Activated CD4-positive, alpha-beta memory T cell treated with anti-CD3 and anti-CD28 coated beads for 36 hours (primary cell): ENCODE results near the gene RETREG1. TPM values are rescaled to one million over a fixed set of nuclear protein-coding genes. Genes with fewer than 3 reads are reported as not detected.

Experiments used
- CTCF ChIA-PET: fragments of 350-600 bp; sonication (Branson Sonifier 250); formaldehyde crosslinking; loops from one replicate; lab custom pipeline; 2021; ENCODE audit warnings: antibody characterized with exemption, inconsistent platforms; lab: Charles Lee
- POLR2A ChIA-PET: fragments of 350-600 bp; sonication (Branson Sonifier 250); formaldehyde crosslinking; loops from one replicate; lab custom pipeline; 2021; ENCODE audit warnings: antibody characterized with exemption; lab: Charles Lee
- DNase-seq: peaks from one replicate; pipeline ENCODE4 v3.0.0-alpha.2; 2020
- H3K27ac Mint-ChIP-seq: one replicate; pipeline ENCODE4 v1.8.0; 2021; ENCODE audit warnings: mixed read lengths
- H3K27me3 Mint-ChIP-seq: one replicate; pipeline ENCODE4 v1.8.0; 2021; ENCODE audit warnings: mixed read lengths
- H3K36me3 Mint-ChIP-seq: one replicate; pipeline ENCODE4 v1.8.0; 2021; ENCODE audit warnings: mixed read lengths
- H3K4me1 Mint-ChIP-seq: one replicate; pipeline ENCODE4 v1.8.0; 2021; ENCODE audit warnings: low read depth, mixed read lengths
- H3K4me3 Mint-ChIP-seq: one replicate; pipeline ENCODE4 v1.8.0; 2021; ENCODE audit warnings: mild to moderate bottlenecking, mixed read lengths
- H3K9me3 Mint-ChIP-seq: one replicate; pipeline ENCODE4 v1.8.0; 2021; ENCODE audit warnings: mixed read lengths
- intact Hi-C: fragments of 100-400 bp; cut with micrococcal nuclease; formaldehyde crosslinking; loops from one replicate; pipeline ENCODE4 v1.15.1; 2023
- total RNA-seq, 2 experiments: library from RNA; stranded (reverse); gene quantifications; one replicate each; pipeline ENCODE4 v1.2.3, GENCODE V29; 2021

RETREG1 gene
- total RNA-seq, 2 experiments from 2014 or later: 8.1 to 10.1 TPM

GRCh38 chr5:16465544-16466432, 151.0 kb downstream of the RETREG1 start, which contains the start of gene ZNF622:
ZNF622 (minus strand) TSS chr5:16465800; CDS start chr5:16465665, 135 bp downstream.
- Mint-ChIP-seq H3K4me1 (peaks cover 74% of the 10 kb centered on the region), H3K36me3 (peaks cover 45% of the 10 kb centered on the region), H3K27me3 (no peaks in the 10 kb centered on the region), H3K9me3 (no peaks in the 10 kb centered on the region), H3K27ac (peak within 1 kb of the TSS; percentile 96), H3K4me3 (peak within 1 kb of the TSS; percentile 98)
- CTCF ChIA-PET: interaction anchor here (1.0 to 5.3 kb wide), 2 partner anchors 9 to 16 kb away, joined by 3 to 38 read pairs; no protein-coding TSS in a partner anchor
- intact Hi-C loops: loop anchor here (5.0 kb wide), 3 partner anchors 87 to 1883 kb away; partner anchors contain the start of gene OTULINL
- POLR2A ChIA-PET: interaction anchor here (1.0 kb wide), 1 partner anchor 10 kb away, joined by 3 read pairs; no protein-coding TSS in a partner anchor
- DNase-seq: peak; percentile 92

DNA sequence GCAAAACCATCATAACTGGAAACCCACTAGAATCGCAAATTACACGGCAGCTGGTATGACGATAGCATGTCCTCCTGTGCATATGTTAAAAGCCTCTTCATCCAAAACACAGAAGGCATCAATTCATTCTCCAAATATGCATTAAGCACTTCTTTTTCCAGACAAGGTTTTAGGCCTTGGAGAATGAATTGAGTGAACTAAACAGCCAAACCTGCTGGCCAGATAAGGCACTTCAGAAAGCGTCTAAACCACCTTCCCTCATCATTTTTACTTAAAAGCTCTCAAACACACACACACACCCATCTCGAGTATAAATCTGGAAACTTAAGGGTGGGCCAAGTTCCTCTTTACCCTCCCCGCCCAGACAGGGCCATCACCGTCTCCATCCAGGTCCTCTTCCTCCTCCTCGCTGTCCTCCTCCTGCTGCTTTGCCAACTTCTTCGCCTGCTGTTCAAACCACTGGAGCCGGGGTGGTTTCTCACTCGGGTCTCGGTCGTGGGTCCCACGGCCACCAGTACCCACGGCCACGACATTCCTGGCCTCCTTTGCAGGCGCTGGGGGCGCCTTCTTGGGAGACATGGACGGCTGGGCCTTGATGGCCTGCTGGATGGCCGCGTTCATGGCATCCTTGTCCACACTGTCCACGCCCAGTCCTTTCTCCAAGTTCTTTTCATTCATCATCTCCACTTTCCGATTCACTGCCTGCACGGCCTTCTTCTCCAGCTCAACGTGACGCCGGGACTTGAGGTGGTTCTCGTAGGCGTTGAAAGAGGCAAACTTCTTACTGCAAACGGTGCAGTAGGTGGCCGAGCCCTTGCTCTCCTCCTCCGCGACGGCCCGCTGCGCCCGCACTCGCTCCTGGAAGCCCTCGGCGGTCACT, 151.9 kb downstream of the RETREG1 start:
- peaks cover 50% of the 10 kb centered on the region for H3K36me3 Mint-ChIP-seq
- H3K4me1 Mint-ChIP-seq: peaks cover 82% of the 10 kb centered on the region
- peak overlapping the region; percentile 98 for H3K4me3 Mint-ChIP-seq
- intact Hi-C loops: loop anchor here (5.0 kb wide), 3 partner anchors 87 to 1883 kb away; partner anchors contain the start of gene OTULINL
- peak overlapping the region; percentile 96 for H3K27ac Mint-ChIP-seq
- POLR2A ChIA-PET: no interaction called here
- CTCF ChIA-PET: interaction anchor here (1.0 to 5.3 kb wide), 2 partner anchors 8 to 17 kb away, joined by 3 to 38 read pairs; no protein-coding TSS in a partner anchor
- no peaks in the 10 kb centered on the region for H3K9me3 Mint-ChIP-seq
- DNase-seq: no peak
- no peaks in the 10 kb centered on the region for H3K27me3 Mint-ChIP-seq

- ChIA-PET POLR2A (no interaction called here), CTCF (interaction anchor here (5.3 kb wide), 1 partner anchor 7 kb away, joined by 38 read pairs; no protein-coding TSS in a partner anchor)
- peaks cover 55% of the 10 kb centered on the region for H3K36me3 Mint-ChIP-seq
- intact Hi-C loops: no loop called here
- no peaks in the 10 kb centered on the region for H3K9me3 Mint-ChIP-seq
- peak overlapping the region; percentile 98 for H3K4me3 Mint-ChIP-seq
- DNase-seq: no peak
- H3K4me1 Mint-ChIP-seq: peaks cover 84% of the 10 kb centered on the region
- no peaks in the 10 kb centered on the region for H3K27me3 Mint-ChIP-seq
- H3K27ac Mint-ChIP-seq: peak overlapping the region; percentile 96
These were observed 152.6 kb downstream of the RETREG1 start for GRCh38 chr5:16464231-16464630.

DNA sequence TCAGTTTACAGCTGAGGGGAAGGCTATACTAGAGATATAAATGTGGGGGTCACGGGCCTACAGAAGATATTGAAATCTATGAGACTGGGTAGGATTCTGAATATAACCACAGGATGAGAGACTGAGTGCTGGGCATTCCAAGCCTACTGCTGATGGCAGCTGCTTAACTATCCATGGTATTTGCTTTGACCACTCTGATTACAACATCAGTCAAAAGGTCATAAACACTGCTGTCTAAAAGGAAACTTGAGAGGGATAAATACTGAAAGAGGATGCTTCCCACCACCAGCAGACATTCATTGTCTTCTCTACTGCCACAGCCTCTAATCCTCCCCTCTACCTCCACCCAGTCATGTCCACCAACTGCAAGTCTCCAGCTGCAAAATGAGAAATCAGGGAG, 155.0 kb downstream of the RETREG1 start:
- no peak for DNase-seq
- no peak overlapping the region for H3K4me3 Mint-ChIP-seq
- H3K27me3 Mint-ChIP-seq: no peaks in the 10 kb centered on the region
- ChIA-PET POLR2A (no interaction called here), CTCF (no interaction called here)
- intact Hi-C loops: no loop called here
- H3K27ac Mint-ChIP-seq: peak overlapping the region; percentile 33
- H3K36me3 Mint-ChIP-seq: peaks cover 63% of the 10 kb centered on the region
- peaks cover 81% of the 10 kb centered on the region for H3K4me1 Mint-ChIP-seq
- H3K9me3 Mint-ChIP-seq: no peaks in the 10 kb centered on the region

GRCh38 chr5:16461026-16461425, 155.8 kb downstream of the RETREG1 start:
- H3K9me3 Mint-ChIP-seq: no peaks in the 10 kb centered on the region
- peak overlapping the region; percentile 33 for H3K27ac Mint-ChIP-seq
- H3K36me3 Mint-ChIP-seq: peaks cover 70% of the 10 kb centered on the region
- peaks cover 83% of the 10 kb centered on the region for H3K4me1 Mint-ChIP-seq
- H3K4me3 Mint-ChIP-seq: no peak overlapping the region
- CTCF ChIA-PET: no interaction called here
- intact Hi-C loops: no loop called here
- DNase-seq: no peak
- POLR2A ChIA-PET: no interaction called here
- no peaks in the 10 kb centered on the region for H3K27me3 Mint-ChIP-seq

- ChIA-PET CTCF (interaction anchor here (1.3 kb wide), 1 partner anchor 93 kb away, joined by 3 read pairs; no protein-coding TSS in a partner anchor), POLR2A (interaction anchor here (1.8 kb wide), 1 partner anchor 8 kb away, joined by 8 read pairs; no protein-coding TSS in a partner anchor)
- H3K9me3 Mint-ChIP-seq: no peaks in the 10 kb centered on the region
- H3K27ac Mint-ChIP-seq: peak overlapping the region; percentile 12
- intact Hi-C loops: loop anchor here (1.0 kb wide), 1 partner anchor 8 kb away; no protein-coding TSS in a partner anchor
- no peaks in the 10 kb centered on the region for H3K27me3 Mint-ChIP-seq
- H3K4me1 Mint-ChIP-seq: peaks cover 87% of the 10 kb centered on the region
- peaks cover 73% of the 10 kb centered on the region for H3K36me3 Mint-ChIP-seq
- DNase-seq: no peak
- no peak overlapping the region for H3K4me3 Mint-ChIP-seq
These were observed 157.3 kb downstream of the RETREG1 start for GRCh38 chr5:16459451-16459850.

DNA sequence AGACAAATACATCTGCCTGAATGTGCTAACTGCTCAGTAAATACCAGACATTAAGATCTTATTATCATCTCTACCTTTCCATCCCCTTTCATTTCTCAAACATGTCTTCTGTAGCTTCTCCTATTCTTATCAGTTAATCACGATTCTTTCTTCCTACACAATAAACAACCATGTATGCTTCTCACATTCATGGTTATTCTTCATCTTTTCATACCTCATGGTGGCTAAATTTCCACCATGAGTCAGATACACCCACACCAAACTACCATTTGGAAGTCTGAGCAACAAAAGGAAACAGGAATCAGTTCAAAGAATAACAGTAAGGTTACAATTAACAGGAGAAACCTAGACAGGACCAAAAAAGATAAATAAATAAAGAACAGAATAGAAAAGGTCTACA, 158.9 kb downstream of the RETREG1 start:
- Mint-ChIP-seq H3K27me3 (no peaks in the 10 kb centered on the region), H3K4me1 (peaks cover 72% of the 10 kb centered on the region), H3K36me3 (peaks cover 61% of the 10 kb centered on the region), H3K9me3 (no peaks in the 10 kb centered on the region), H3K4me3 (no peak overlapping the region), H3K27ac (peak overlapping the region; percentile 66)
- DNase-seq: no peak
- intact Hi-C loops: no loop called here
- ChIA-PET CTCF (interaction anchor here (1.0 to 5.4 kb wide), 5 partner anchors 9 to 297 kb away, joined by 3 to 42 read pairs (median 13); partner anchors contain the start of gene ZNF622), POLR2A (interaction anchor here (1.8 kb wide), 1 partner anchor 10 kb away, joined by 8 read pairs; no protein-coding TSS in a partner anchor)

DNA sequence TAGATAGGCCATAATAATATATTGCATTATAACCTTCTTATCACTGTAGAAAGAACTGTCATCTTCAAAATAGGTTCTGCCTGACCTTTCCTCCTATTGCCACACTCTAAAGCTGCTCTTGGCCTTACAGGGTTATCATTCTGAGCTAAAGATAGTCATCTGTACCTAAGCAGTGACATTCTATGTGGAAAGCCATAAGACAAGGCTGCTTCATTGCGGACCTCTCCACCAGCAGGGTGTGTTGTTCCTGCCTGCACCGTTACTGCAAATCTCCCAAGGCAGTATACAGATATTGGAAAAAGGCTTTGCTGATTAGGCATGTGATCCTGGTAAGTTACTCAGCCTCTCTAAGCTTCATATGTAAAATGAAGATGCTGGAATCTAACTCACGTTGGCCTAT, 159.3 kb downstream of the RETREG1 start:
- Mint-ChIP-seq H3K4me3 (no peak overlapping the region), H3K9me3 (no peaks in the 10 kb centered on the region), H3K27me3 (no peaks in the 10 kb centered on the region)

GRCh38 chr5:16456103-16456832, 160.5 kb downstream of the RETREG1 start:
- H3K9me3 Mint-ChIP-seq: no peaks in the 10 kb centered on the region
- H3K4me1 Mint-ChIP-seq: peaks cover 57% of the 10 kb centered on the region
- H3K4me3 Mint-ChIP-seq: no peak overlapping the region
- peak; percentile 60 for DNase-seq
- CTCF ChIA-PET: interaction anchor here (0.6 to 5.4 kb wide), 21 partner anchors 9 to 1532 kb away, joined by 3 to 42 read pairs (median 5); partner anchors contain the start of genes RETREG1 and ZNF622
- H3K27me3 Mint-ChIP-seq: no peaks in the 10 kb centered on the region
- POLR2A ChIA-PET: interaction anchor here (1.0 to 1.1 kb wide), 2 partner anchors 10 to 11 kb away, joined by 3 to 4 read pairs; no protein-coding TSS in a partner anchor
- H3K36me3 Mint-ChIP-seq: peaks cover 58% of the 10 kb centered on the region
- intact Hi-C loops: loop anchor here (1.0 kb wide), 1 partner anchor 296 kb away; no protein-coding TSS in a partner anchor
- H3K27ac Mint-ChIP-seq: peak overlapping the region; percentile 76

More for the DNA sequence above, 159.3 kb downstream of the RETREG1 start:
- CTCF ChIA-PET: interaction anchor here (0.6 to 5.4 kb wide), 7 partner anchors 9 to 297 kb away, joined by 3 to 42 read pairs (median 6); partner anchors contain the start of gene ZNF622
- intact Hi-C loops: no loop called here
- H3K27ac Mint-ChIP-seq: peak overlapping the region; percentile 66
- POLR2A ChIA-PET: interaction anchor here (1.8 kb wide), 1 partner anchor 10 kb away, joined by 8 read pairs; no protein-coding TSS in a partner anchor
- no peak for DNase-seq
- H3K4me1 Mint-ChIP-seq: peaks cover 69% of the 10 kb centered on the region
- peaks cover 60% of the 10 kb centered on the region for H3K36me3 Mint-ChIP-seq

GRCh38 chr5:16455668-16456067, 161.1 kb downstream of the RETREG1 start:
- intact Hi-C loops: loop anchor here (1.0 kb wide), 1 partner anchor 295 kb away; no protein-coding TSS in a partner anchor
- Mint-ChIP-seq H3K4me3 (no peak overlapping the region), H3K27me3 (no peaks in the 10 kb centered on the region), H3K36me3 (peaks cover 58% of the 10 kb centered on the region), H3K27ac (peak overlapping the region; percentile 76), H3K4me1 (peaks cover 51% of the 10 kb centered on the region), H3K9me3 (no peaks in the 10 kb centered on the region)
- DNase-seq: no peak
- ChIA-PET POLR2A (interaction anchor here (1.0 to 1.1 kb wide), 2 partner anchors 10 to 12 kb away, joined by 3 to 4 read pairs; no protein-coding TSS in a partner anchor), CTCF (interaction anchor here (0.9 to 5.4 kb wide), 18 partner anchors 9 to 1350 kb away, joined by 3 to 42 read pairs (median 6); partner anchors contain the start of genes RETREG1 and ZNF622)
